ENCODE measurements around the gene ZDHHC7.
"Not testable (repeated sequence)": the region's sequence is repeated elsewhere in the genome, so short reads cannot be mapped to it uniquely, and the experiment has no call there.

The ZDHHC7 gene, protein sequence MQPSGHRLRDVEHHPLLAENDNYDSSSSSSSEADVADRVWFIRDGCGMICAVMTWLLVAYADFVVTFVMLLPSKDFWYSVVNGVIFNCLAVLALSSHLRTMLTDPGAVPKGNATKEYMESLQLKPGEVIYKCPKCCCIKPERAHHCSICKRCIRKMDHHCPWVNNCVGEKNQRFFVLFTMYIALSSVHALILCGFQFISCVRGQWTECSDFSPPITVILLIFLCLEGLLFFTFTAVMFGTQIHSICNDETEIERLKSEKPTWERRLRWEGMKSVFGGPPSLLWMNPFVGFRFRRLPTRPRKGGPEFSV

DNA sequence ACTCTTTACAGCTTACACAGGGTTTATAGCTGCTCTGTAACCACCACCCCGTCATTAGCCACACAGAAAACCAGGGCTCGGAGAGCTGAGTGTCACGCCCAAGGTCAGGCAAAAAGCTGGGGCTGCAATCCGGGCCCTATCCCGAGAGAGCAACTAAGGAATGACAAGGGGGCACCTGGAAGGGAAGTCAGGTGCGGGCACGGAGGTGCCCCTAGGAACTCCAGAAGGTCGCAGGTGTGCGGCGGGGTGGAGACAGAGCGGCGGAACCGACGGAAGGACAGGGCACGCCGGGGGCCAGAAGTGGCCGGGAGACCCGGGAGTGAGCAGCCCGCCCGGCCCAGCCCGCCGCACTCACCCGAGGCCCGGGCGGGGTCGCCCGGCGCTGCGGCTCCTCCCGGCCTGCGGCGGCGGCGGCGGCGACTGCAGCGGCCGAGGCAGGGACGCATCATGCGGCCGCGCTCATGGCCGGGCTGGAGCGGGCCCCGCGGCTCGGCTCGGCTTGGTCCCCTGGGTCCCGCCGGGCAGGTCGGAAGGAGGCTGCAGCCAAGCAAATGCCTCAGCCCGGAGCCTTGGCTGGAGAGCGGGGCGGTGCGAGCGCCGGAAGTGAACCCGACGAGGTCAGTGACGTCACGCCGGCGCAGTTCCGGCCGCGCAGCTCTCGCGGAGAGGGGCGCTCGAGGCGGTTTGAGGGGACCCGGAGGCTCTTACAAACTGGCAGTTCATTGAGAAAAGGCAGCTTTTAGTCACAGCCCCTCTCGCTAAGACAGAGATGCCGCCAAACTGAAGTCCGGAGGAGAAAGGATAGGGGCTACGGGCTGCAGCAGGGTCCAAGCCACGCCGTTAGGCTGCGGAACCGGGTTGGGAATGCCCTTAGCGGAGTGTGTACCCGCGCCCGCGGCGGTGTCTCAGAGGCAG, at the start of gene ZDHHC7:
TSS of gene ZDHHC7 (minus strand) at position 605 of the 915 bp plus-strand sequence. CDS start 20,917 bp downstream, outside the sequence.
- DNase-seq (ENCODE audit: insufficient read length, low spot score) (peak; percentile 84), FAIRE-seq (no peak)
- TF ChIP-seq POLR2A (IDR thresholded peaks at IDR 0.05; ENCODE audit: low read depth, low read length): peak; percentile 94

DNA sequence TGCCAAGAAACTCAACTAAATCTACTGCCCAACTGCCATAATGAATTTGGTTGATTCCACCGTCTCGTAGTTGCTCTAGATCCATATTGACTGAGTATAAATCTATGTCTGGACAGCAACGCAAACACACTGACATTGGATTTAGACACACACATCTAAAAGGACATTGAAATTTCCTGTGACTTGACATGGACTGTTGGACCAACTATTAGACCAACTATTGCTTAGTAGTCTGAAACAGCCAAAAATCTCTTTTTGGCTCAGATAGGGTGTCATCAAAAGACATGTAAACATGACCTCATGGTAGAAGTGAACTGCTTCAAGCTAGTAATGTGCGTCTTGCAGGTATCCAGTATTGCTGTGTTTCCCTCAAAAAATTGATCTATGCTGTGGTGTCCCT, 47.6 kb upstream of the ZDHHC7 start:
- no peak for FAIRE-seq
- TF ChIP-seq POLR2A (IDR thresholded peaks at IDR 0.05; ENCODE audit: low read depth, low read length): no peak
- no peak for DNase-seq (ENCODE audit: insufficient read length, low spot score)

DNA sequence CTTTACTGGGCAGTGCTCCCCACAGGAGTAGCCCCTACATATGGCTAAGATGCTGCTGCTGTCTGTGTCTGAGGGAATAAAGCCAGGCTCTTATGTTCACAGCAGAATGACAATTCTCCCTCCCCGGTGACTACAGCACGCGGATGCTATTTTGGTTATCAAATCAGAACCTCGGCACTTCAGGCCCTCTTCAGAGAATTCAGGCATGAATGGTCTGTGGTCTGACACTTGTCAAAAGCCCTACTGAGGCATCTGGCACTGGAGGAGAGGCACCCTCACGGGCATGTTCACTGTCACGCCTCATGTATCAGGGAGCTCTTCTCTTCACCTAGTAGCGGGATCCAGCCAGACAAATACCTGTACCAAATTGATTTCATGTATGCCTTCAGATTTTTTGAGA, 46.6 kb upstream of the ZDHHC7 start:
- TF ChIP-seq POLR2A (IDR thresholded peaks at IDR 0.05; ENCODE audit: low read depth, low read length): no peak
- DNase-seq (ENCODE audit: insufficient read length, low spot score) (no peak), FAIRE-seq (no peak)

DNA sequence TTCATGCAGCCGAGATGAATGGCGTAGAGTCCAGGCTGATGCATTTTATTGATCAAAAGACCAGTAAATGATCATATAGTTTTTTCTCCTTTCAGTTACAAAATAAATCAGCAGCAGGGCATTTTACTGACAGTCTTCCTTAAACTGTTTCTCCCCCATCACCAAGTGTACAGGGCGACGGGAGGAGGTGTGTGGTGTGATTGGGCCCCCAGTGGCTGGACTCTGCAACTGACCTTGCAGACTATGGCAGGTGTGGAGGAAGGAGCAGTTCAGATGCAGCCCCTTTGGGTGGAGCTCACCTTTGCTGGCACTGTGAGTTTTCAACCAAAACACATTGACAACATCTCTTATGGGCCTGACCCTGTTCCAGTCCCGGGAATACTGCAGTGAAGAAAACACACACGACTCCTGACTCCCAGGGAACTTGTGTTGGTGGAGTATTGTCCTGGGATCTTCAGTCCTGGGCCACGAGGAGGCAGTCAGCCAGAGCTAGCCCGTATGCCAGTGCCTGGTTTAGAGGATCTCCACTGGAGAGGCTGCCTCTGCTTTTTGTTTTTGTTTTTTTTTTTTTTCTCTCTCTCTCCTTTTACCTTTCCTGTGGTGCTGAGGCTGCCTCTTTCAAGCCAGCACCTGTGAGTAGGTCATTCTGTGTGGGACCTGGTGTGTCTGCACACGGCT, 46.0 kb upstream of the ZDHHC7 start:
- TF ChIP-seq POLR2A (IDR thresholded peaks at IDR 0.05; ENCODE audit: low read depth, low read length): no peak
- DNase-seq (ENCODE audit: insufficient read length, low spot score): no peak
- FAIRE-seq: no peak

DNA sequence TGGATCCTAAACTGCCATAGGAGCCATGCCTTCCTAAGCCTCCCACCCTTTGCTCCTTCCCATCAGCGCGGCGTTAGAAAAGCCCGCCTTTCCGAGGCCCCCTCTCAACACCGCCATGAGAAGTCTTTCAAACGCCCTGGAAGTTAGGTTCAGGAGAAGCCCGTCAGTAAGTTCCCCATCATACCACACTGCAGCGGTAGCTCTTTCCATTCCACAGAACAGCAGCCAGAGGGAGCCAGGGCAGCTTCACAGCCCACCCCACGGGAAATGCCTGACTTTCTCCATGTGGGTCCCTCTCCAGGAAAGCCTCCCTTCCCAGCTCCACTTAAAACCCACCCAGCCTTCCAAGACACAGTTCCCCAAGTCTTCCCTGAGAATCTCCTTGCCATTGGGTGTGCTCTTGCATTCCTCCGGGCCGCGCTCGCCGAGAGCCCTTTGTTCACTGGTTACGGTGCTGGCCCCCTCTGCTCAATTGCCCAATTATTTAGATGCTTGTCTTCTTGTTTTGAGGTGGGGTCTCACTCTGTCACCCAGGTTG, 44.9 kb upstream of the ZDHHC7 start:
- no peak for DNase-seq (ENCODE audit: insufficient read length, low spot score)
- no peak for TF ChIP-seq POLR2A (IDR thresholded peaks at IDR 0.05; ENCODE audit: low read depth, low read length)
- FAIRE-seq: no peak

DNA sequence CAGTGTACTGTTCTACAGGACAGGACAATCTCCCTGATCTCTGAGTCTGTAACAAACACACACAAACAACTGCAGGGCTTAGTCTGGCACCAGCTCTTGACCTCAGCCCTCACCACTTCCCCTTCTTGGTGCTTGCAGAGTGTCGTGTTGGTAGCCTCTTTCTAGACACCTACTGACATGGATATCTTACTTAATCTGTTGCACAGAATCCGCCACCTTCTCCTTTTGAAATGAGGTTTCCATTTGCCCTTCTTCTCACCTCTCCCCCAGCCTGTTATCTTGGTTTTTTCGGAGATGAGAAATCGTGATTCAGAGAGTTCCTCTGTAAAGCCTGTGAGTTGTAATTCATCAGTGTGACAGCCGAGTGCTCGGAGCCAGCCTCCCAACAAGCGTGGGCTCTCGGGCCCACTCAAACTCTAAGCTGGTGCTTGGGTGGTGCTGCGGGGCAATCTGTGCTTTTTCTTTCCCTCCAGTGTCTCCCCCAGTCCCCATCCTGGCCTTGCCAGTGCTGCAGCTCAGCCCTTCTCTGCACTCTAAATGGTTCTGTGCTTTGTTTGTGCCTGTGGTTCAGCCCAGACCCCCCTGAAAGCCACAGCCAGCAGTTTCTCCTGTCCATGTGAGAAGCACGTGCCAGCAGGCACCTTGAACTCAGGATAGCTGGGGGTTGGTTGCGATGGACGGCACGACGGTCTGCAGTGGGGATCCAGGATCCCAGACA, 44.3 kb upstream of the ZDHHC7 start:
- DNase-seq (ENCODE audit: insufficient read length, low spot score) (peak; percentile 46), FAIRE-seq (no peak)
- no peak for TF ChIP-seq POLR2A (IDR thresholded peaks at IDR 0.05; ENCODE audit: low read depth, low read length)

DNA sequence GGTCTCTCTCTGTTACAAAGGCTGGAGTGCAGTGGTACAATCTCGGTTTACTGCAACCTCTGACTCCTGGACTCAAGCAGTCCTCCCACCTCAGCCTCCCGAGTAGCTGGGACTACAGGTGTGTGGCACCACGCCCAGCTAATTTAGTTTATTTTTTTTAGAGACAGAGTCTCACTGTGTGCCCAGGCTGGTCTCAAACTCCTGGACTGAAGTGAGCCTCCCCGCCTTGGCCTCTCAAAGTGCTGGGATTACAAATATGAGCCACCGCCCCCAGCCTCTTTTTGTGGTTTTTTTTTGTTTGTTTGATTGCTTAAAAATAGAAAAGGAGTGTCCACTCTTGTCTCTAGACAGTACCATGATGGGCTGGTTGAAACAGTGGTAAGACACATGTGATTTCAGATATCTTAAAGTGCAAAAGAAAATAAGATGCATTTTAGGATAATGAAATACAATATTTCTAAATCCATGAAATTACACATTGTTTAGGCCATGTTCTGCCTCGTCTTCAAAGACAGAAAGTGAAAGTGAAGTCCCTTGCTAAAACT, 43.7 kb upstream of the ZDHHC7 start:
- FAIRE-seq: no peak
- no peak for TF ChIP-seq POLR2A (IDR thresholded peaks at IDR 0.05; ENCODE audit: low read depth, low read length)
- DNase-seq (ENCODE audit: insufficient read length, low spot score): no peak

DNA sequence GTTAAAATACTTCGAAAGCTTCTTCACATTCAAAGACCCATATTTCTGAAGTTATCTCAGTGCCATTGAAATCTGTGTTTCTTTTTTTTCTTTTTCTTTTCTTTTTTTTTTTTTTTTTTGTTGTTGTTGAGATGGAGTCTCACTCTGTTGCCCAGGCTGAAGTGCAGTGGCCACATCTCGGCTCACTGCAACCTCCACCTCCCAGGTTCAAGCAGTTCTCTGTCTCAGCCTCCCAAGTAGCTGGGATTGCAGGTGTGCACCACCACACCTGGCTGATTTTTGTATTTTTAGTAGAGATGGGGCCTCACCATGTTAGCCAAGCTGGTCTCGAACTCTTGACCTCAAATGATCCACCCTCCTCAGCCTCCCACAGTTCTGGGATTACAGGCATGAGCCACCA, 43.0 kb upstream of the ZDHHC7 start:
- FAIRE-seq; DNase-seq (ENCODE audit: insufficient read length, low spot score): not testable (repeated sequence)

DNA sequence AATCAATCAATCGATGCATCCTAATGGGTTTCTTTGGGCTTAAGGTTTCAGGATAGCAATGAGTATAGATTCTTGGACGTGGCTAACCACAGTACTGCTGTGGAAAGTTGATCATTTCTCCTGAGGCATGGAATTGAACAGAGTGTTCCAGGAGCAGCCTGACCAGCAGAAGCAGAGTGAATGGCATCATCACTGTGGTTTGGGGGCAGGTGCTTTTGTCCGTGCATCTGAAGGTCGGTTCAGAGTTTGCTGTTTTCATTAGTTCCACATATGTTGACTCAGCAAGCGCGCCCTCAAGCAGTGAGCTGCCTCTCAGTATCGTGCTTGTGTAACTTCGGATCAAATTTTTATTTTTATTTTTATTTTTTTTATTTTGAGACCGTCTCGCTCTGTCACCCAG, 41.2 kb upstream of the ZDHHC7 start:
- DNase-seq (ENCODE audit: insufficient read length, low spot score) (no peak), FAIRE-seq (no peak)
- TF ChIP-seq POLR2A (IDR thresholded peaks at IDR 0.05; ENCODE audit: low read depth, low read length): no peak

DNA sequence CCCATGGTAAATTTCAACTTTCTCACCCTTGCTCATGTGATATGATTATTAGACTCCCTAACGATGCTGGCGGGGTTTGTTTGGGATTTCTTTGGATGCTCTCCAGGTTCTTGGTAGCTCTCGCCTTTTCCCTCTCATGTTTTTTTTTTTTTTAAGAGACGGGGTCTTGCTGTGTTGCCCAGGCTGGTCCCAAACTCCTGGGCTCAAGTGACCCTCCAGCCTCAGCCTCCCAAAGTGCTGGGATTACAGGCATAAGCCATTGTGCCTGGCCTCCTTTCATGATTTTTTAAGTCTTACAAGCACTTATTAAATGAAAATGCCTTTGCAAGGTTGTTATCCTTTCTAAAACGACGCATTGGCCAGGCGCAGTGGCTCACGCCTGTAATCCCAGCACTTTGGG, 40.3 kb upstream of the ZDHHC7 start:
- FAIRE-seq: no peak
- DNase-seq (ENCODE audit: insufficient read length, low spot score): no peak
- TF ChIP-seq POLR2A (IDR thresholded peaks at IDR 0.05; ENCODE audit: low read depth, low read length): no peak

DNA sequence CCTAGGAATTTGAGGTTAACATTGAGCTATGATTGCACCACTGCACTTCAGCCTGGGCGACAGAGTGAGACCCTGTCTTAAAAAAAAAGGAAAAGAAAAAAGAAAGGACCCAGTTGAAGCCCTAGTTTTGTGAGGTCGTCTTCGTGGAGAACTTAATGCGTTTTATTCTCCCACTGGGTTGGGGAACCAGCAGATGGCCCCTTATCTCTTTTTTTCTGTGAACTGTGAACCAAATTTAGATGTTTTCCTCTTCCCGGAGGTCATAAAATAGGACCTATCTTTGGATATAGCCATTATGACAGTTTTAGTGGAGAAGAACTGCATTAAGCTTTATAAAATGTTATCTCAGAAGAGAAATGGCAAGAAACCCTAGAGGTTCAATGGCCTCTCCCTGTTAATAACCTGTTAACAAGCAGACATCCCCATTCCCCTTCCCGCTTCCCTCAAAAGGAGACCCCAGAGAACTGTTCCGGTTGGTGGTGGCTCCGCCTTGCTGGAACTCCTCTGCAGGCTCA, 39.8 kb upstream of the ZDHHC7 start:
- TF ChIP-seq POLR2A (IDR thresholded peaks at IDR 0.05; ENCODE audit: low read depth, low read length): no peak
- FAIRE-seq (no peak), DNase-seq (ENCODE audit: insufficient read length, low spot score) (no peak)

DNA sequence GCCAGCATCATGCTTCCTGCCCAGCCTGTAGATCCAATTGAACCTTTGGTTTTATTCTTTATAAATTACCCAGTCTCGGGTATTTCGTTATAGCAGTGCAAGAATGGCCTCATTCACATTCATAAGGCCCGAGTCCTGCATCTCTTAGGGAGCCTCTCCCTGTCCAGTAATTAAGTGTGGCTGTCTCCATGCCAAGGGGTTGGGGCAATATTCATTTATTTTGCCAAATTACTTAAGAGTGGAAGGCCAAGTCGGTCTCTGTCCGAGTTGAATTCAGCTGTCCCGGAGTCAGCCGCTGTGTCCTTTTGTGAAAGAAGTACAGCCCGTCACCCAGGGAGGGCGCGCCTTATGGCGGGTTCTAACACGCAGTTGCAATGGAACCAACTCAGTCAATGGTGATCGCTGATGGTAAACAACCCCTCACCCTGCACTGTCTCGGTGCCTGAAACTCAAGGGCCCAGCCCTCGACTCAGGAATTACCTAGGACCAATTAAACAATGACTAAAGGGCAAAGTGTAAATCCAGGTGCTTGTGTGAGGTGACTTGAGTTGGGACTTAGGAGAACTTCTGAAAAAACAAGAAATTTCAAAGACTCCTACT, 38.5 kb upstream of the ZDHHC7 start:
- DNase-seq (ENCODE audit: insufficient read length, low spot score): no peak
- FAIRE-seq: no peak
- no peak for TF ChIP-seq POLR2A (IDR thresholded peaks at IDR 0.05; ENCODE audit: low read depth, low read length)

Measured in H54 (cell line).